Measurements from ENCODE around the gene BCAS4. TPM values are rescaled to one million over a fixed set of nuclear protein-coding genes. Genes with fewer than 3 reads are reported as not detected.

Gene BCAS4
- total and polyA plus RNA-seq, 2 experiments from 2014 or later: 22.2 to 24.8 TPM

DNA sequence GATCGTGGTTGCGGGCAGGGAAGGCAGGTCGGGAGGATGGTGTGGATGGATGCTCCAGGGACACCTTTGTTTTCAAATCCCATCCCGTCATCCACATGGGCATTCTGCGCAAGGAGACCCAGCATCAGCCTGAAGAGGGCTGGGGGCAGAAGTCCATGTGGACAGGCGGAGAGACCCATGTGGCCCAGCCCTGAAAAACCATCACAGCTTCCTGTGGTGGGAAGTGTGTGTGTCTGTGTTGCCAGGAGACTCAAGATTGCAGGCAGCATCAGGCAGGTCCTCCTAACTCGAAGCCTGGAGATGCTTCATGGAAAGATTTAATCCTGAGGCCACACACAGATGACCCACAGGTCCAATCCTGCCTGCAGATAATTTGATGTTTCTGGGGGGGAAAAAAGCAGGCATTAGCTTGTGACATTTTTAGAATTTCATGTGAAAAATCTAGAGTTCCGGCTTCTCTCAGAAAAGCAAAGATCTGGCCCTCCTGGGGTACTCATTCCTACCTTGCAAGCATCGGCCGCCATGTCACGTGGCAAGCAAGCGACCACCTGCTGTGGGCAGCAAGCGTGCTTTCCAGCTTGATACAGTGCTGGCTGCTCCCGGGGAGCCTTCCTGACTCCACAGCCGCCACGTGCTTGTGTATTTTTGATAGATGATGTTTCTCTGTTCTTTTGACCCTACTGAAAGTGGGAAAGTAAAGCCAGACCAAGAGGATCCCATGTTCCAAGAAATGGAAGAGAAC lies 25.8 kb downstream of the BCAS4 start:
- ATAC-seq (peak; percentile 19; the same call in 2 of the 3 replicates), DNase-seq (ENCODE audit: low spot score) (peak; percentile 51)
- no peak overlapping the region for H3K27ac Mint-ChIP-seq
- H3K9me3 Mint-ChIP-seq: no peaks in the 10 kb centered on the region
- no peak overlapping the region; the same call in 2 of the 3 replicates for H3K4me3 Mint-ChIP-seq
- TF ChIP-seq STAT1 (IDR thresholded peaks at IDR 0.05; ENCODE audit: unreplicated experiment): no peak
- no peak for TF ChIP-seq EZH2phosphoT487 (IDR thresholded peaks at IDR 0.05; ENCODE audit: unreplicated experiment)
- TF ChIP-seq POLR2AphosphoS5 (IDR thresholded peaks at IDR 0.05; ENCODE audit: low read depth): no peak
- TF ChIP-seq, protein P1, sequence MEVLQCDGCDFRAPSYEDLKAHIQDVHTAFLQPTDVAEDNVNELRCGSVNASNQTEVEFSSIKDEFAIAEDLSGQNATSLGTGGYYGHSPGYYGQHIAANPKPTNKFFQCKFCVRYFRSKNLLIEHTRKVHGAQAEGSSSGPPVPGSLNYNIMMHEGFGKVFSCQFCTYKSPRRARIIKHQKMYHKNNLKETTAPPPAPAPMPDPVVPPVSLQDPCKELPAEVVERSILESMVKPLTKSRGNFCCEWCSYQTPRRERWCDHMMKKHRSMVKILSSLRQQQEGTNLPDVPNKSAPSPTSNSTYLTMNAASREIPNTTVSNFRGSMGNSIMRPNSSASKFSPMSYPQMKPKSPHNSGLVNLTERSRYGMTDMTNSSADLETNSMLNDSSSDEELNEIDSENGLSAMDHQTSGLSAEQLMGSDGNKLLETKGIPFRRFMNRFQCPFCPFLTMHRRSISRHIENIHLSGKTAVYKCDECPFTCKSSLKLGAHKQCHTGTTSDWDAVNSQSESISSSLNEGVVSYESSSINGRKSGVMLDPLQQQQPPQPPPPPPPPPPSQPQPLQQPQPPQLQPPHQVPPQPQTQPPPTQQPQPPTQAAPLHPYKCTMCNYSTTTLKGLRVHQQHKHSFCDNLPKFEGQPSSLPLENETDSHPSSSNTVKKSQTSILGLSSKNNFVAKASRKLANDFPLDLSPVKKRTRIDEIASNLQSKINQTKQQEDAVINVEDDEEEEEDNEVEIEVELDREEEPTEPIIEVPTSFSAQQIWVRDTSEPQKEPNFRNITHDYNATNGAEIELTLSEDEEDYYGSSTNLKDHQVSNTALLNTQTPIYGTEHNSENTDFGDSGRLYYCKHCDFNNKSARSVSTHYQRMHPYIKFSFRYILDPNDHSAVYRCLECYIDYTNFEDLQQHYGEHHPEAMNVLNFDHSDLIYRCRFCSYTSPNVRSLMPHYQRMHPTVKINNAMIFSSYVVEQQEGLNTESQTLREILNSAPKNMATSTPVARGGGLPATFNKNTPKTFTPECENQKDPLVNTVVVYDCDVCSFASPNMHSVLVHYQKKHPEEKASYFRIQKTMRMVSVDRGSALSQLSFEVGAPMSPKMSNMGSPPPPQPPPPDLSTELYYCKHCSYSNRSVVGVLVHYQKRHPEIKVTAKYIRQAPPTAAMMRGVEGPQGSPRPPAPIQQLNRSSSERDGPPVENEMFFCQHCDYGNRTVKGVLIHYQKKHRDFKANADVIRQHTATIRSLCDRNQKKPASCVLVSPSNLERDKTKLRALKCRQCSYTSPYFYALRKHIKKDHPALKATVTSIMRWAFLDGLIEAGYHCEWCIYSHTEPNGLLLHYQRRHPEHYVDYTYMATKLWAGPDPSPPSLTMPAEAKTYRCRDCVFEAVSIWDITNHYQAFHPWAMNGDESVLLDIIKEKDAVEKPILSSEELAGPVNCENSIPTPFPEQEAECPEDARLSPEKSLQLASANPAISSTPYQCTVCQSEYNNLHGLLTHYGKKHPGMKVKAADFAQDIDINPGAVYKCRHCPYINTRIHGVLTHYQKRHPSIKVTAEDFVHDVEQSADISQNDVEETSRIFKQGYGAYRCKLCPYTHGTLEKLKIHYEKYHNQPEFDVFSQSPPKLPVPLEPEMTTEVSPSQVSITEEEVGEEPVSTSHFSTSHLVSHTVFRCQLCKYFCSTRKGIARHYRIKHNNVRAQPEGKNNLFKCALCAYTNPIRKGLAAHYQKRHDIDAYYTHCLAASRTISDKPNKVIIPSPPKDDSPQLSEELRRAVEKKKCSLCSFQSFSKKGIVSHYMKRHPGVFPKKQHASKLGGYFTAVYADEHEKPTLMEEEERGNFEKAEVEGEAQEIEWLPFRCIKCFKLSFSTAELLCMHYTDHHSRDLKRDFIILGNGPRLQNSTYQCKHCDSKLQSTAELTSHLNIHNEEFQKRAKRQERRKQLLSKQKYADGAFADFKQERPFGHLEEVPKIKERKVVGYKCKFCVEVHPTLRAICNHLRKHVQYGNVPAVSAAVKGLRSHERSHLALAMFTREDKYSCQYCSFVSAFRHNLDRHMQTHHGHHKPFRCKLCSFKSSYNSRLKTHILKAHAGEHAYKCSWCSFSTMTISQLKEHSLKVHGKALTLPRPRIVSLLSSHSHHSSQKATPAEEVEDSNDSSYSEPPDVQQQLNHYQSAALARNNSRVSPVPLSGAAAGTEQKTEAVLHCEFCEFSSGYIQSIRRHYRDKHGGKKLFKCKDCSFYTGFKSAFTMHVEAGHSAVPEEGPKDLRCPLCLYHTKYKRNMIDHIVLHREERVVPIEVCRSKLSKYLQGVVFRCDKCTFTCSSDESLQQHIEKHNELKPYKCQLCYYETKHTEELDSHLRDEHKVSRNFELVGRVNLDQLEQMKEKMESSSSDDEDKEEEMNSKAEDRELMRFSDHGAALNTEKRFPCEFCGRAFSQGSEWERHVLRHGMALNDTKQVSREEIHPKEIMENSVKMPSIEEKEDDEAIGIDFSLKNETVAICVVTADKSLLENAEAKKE (CRISPR knock-in tag; IDR thresholded peaks at IDR 0.05): no peak
- peaks cover 9% of the 10 kb centered on the region for H3K27me3 Mint-ChIP-seq (ENCODE audit: insufficient read depth, low read depth, poor library complexity)
- H3K4me1 Mint-ChIP-seq: peaks cover 28% of the 10 kb centered on the region
- H3K79me2 ChIP-seq (replicated peaks; ENCODE audit: insufficient read depth): no peaks in the 10 kb centered on the region; the same call in 1 of the 2 replicates
- no peaks in the 10 kb centered on the region for H3F3A ChIP-seq (replicated peaks; ENCODE audit: low read depth)
- no peak overlapping the region for H3K4me2 ChIP-seq
- H3K4me3 ChIP-seq: no peak overlapping the region
- H3K36me3 Mint-ChIP-seq (ENCODE audit: low read depth): peaks cover 15% of the 10 kb centered on the region
- no peaks in the 10 kb centered on the region for H3K9me2 ChIP-seq (ENCODE audit: insufficient read depth)
- H3K27me3 ChIP-seq (ENCODE audit: insufficient read depth): no peaks in the 10 kb centered on the region
- no peaks in the 10 kb centered on the region for H3K36me3 ChIP-seq (ENCODE audit: insufficient read depth)
- 0 out of 2 replicates have a peak, but pooled peaks cover 6% of the 10 kb centered on the region for H3K4me1 ChIP-seq (ENCODE audit: insufficient read depth)
- no peaks in the 10 kb centered on the region for H4K20me1 ChIP-seq (replicated peaks; ENCODE audit: insufficient read depth)
- no peak overlapping the region for H3K27ac ChIP-seq (ENCODE audit: low read depth)
- no peak overlapping the region for H2AFZ ChIP-seq

Data from GM23338 (cell line).